Activated CD4-positive, alpha-beta T cell treated with anti-CD3 and anti-CD28 coated beads, Interleukin-2, amount 50 U/mL, for 16 hours (primary cell): ENCODE measurements around the gene ESPN.
A peak's percentile ranks its signal among the peaks of the same experiment; 100 is the strongest.
"Not testable (repeated sequence)": the region's sequence is repeated elsewhere in the genome, so short reads cannot be mapped to it uniquely, and the experiment has no call there.

Experiments used
- DNase-seq: peaks from one replicate; pipeline ENCODE4 v3.0.0-alpha.2; 2020

The ESPN gene

DNA sequence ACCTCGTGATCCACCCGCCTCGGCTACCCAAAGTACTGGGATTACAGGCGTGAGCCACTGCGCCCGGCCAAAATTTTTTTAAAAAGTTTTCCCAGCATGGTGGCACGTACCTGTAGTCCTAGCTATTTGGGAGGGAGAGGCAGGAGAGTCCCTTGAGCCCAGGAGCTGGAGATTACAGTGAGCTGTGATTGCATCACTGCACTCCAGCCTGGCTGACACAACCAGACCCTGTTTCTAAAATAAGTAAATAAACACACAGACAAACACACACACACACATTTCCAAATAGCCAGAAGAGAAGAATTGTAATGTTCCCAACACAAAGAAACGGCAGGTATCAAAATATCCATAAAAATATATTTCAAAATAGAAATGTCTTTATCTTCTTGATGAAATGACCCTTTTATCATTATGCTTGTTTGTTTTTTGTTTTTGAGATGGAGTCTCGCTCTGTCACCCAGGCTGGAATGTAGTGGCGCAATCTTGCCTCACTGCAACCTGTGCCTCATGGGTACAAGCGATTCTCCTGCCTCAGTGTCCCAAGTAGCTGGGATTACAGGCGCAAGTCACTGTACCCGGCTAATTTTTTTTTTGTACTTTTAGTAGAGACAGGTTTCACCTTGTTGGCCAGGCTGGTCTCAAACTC lies 14.2 kb upstream of the ESPN start:
- DNase-seq = no peak

DNA sequence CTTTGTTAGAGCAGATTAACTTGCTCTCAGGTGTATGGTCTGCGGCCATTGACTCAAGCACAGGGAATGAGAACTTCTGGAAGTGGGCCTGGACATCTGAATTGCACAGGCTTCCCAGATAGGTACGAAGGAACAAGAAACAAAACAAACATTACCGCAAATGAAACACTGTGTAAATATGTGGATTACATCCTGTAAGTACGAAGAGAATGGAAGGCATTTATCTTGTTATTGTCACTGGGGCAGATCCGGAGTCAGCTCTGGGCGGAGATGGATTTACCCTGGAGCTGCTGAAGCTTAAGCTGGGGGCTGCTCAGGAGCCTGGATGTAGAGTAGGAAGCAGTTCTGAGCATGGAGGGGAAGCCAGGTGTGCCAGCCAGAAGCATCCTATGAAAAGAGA lies 11.7 kb upstream of the ESPN start:
- no peak for DNase-seq

DNA sequence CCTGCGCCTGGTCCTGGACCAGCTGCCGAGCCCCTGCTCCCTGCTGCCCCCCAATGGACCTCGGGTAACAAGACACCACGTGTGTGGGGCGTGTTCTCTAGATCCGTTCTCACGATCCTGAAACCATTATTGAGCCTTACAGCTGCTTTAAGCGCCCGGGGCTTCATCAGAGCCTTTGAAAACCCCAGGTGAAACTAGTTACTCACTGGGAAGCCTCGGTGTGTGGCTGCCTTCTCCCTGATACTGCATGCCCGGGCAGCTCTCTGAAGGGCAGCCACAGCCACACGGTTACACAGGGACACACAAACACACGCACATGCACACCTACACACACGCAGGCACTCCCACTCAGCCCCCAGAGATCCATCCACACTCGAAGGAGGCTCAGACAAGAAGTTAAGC lies 10.1 kb upstream of the ESPN start:
- DNase-seq = peak; percentile 53

DNA sequence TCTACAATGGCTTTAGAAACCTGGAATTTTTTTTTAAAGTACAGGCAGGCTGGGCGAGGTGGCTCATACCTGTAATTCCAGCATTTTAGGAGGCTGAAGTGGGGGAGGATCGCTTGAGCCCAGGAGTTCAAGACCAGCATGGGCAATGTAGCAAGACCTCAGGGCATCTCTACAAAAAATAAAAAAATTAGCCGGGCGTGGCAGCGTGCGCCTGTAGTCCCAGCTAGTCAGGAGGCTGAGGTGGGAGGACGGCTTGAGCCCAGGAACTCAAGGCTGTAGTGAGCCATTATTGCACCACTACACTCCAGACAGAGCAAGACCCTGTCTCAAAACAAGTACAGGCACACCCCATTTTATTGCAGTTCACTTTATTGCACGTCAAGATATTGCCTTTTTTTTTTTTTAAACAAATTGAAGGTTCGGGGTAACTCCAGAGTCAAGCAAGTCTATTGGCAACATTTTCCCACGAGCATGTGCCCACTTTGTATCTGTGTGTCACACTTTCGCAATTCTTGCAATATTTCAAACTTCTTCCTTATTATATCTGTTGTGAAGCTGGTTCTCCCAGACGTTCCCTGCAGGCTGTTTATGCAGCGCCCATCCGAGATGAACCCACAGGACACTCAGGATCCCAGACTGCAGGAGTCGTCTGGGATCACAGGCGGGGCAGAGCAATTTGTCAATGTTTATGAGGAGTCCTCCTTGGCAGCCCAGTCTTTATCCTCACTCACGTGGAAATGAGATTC lies 9.5 kb upstream of the ESPN start:
- no peak for DNase-seq

DNA sequence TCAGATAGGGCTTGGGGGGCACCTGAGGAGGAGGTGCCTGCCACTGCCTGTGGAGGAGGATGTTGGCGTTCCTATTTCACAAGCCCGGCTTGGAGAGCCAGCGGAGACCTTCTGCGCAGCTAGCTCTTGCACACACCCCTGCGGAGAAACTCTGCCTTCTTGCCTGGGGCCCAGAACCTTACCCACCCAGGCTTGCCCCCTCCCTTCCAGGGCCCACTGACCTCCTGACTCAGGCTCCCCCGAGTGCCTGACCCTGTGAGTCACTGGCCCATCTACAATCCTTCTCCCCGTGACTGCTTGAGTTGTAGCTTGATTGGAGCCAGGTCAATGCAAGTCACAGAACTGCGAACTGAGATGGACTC lies 8.3 kb upstream of the ESPN start:
- DNase-seq = no peak

DNA sequence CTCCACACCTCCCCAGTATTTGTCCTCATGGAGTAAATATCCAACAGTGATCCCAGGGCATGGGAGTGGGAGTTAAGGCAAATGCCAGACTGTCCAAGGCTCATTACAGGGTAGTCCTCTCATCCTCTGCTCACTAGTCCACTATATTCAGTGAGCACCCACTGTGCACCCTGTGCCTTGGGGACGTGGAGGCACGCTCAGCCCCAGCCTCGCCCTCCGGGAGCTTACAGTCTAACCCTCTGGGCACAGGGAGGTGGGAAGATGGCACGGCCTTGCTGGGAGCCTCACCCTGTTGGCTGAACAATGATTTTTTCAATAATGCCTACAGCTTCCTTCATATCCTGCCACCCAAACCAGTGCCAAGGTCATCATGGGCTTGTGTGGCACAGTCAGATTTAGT lies 7.7 kb upstream of the ESPN start:
- no peak for DNase-seq

DNA sequence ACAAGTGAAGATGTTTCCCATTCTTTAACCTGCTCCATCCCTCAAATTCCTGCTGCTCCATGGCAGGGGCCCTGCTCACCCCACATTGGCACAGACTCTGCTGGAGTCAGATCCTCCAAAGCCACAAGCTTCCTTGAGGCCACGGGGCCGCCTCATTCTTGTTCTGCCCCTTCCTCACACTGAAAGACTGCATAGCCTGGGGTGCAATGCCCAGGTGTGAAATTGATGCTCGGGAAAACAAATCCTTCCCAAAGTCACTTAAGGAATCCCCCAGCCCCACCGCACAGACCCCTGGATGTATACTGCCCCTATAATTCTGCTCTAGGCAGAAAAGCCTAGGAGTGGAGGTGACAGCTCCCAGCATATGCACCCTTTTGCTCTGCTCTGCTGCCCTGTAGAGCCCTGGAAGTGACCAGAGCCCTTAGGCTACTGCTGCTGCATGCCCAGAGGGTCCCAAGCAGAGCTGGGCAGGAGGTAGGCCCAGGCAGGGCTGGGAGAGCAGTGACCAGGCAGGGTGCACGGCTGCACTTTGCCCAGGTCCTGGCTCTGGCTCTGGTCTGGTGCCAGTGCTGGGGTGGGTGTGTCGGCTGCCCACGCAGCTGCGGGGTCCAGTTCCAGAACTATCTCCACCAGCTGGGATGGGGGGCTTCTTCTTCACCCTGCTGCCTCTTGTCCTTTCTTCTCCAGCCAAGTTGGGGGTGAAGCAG lies 6.5 kb upstream of the ESPN start:
- no peak for DNase-seq

DNA sequence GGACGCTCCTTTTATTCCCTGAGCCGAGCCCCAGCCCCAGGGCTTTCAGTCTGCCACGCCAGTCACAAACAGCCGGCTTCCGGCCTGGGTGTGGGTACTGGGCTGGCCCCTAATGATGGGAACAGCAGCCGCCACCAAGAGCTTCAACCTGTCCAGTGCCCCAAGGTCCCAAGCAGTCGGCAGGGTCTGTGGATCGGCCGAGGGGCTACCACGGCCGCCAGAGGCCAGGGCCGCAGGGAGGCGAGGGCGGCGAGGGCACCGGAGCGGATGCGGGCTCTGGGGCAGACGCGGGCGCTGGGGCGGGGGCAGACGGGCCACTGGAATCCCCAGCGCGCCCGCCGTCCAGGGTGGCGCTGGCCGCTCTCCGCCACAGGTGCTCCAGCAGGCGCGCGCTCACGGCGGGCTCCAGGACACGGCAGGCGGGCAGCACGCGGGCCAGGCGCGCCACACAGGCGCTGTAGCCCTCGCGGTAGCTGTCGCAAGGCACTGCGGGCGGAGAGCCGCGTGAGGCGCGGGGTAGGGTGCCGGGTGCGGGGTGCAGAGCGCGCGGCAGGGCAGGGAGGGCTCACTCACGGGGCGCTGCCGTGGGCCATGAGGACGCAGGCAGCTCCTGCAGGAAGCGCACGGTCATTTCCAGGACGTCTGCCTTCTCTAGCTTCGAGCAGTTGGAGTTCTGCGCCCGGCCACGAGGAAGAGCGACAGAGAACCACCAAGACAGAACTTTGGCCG lies 5.7 kb upstream of the ESPN start:
- no peak for DNase-seq

DNA sequence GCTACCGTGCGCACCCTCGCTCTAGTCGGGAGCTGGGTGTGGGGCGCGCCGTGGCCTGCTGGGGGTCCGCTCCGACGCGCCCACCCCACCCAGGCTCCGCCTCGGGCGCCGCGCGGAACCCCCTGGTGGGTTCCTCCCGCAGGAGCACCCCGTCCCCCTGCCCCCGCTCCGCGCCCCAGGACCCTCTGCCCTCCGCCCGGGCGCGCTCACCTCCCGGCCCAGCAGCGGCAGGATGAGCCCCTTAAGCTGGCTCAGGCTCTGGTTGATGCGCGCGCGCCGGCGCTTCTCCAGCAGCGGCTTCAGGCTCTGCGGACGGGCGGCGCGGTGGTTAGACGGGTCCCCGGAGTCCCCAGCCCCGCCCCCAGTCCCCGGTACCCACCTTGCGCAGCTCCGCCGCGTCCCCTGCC lies 5.2 kb upstream of the ESPN start:
- no peak for DNase-seq

DNA sequence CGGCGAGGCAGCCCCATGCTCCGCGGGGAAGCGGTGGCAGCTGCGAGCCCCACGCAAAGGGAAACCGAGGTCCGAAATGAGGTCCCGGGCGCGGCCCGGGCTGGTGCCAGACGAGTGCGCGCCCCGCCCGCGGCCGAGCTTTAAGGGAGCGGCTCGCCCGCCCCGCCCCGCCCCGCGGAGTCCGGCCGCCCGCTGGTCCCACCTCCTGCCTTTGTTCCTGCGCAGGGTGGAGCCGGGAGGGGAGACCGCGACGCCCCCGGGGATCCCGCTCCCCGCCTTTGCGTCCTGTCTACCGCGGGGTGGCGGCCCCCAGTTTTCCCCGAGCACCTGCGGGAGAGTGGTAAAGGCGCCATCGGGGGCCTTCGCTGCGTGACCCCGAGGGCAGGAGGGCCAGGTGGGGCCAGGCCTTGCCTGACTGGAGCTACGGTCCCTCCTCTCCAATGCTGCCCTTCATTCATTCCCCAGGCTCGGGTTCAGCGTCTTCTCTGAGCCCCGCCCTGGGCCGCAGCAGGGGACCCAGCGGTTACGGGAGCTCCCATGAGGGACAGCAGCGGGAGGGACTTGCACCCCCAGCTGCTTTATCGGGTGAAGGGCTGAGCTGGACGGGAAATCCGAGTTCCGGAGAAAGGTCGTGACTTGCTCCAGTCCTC lies 4.6 kb upstream of the ESPN start, which contains the start of gene HES2:
TSS of gene HES2 (minus strand) at position 116 of the 650 bp plus-strand sequence. CDS start at position 17, 99 bp downstream.
- DNase-seq = no peak

DNA sequence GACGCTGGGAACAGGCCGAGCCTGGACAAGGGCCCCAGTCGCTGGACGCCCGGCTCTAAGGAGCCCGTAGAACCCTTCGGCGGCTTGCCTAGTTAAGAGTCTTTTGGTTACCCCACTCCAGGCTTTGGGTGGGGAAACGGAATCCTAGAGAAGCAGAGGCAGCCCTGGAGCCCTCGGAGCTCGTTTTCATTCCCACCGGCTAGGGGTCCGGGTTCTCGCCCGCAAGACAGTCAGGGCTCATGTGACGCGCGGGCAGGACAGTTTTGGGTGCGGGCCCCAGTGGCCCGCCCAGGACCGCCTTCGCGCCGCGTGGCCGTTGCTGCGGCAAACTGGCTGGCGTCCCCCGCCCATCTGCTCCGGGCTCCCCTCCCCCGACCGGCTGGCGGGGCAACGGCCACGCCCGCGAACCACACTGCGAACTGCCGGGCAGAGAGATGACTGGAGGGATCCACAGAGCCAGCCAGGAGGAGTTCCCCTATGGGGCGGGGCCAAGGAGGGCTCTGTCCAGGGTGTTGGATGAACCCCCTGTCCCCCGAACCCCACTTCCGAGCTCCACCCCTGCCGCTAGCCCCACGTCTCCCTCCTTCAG lies 4.0 kb upstream of the ESPN start:
- DNase-seq = peak; percentile 15

DNA sequence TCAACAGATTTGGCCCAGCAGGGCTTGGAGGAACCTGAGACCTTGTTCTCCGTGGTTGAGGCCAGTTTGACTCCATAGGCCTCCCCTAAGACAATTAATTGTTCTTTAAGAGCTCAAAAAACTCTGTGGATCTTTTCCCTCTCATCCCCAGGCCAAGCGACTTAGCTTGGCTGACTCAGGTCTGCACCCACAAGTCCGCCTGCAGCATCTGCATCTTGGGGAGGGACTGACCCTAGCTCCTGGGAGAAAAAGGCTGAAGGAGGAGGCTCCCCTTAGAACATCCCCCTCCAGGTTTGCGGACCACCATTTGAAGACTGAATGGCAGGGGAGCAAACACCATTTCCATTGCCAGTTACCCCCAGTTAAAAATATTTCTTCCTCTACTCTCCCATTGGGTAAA lies 3.3 kb upstream of the ESPN start:
- DNase-seq = no peak

DNA sequence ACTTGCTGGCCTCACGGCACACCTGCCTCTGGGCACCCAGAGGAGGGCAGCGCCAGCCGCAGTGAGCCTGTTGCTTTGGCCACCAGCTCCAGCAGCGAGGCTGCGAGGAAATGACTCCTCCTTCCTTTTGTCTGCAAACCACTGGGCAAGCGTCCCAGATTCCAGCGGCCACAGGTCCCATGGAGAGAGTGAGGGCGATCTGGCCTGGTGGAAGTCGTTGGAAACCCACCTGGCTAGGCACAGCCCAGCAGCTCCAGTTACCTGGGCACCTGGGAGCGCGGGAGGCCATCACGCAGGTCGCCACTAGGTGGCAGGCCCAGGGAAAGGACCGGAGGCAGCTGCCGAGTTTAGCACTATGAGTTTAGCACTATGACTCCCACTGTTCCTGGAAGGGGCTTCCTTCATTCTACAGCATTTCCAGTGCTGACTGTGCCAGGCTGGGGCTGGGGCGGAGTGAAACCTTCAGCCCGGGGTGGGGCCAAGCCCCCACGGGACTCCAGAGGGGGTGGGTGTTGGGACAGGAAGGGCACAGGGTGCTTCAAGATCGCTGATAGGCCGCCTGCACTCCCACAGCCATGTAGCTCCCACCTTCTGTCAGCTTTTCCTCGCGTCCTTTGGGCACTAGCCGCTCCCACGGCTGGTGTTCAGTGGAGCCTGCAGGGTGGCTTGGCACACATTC lies 1.1 kb upstream of the ESPN start:
- DNase-seq = peak; percentile 67

DNA sequence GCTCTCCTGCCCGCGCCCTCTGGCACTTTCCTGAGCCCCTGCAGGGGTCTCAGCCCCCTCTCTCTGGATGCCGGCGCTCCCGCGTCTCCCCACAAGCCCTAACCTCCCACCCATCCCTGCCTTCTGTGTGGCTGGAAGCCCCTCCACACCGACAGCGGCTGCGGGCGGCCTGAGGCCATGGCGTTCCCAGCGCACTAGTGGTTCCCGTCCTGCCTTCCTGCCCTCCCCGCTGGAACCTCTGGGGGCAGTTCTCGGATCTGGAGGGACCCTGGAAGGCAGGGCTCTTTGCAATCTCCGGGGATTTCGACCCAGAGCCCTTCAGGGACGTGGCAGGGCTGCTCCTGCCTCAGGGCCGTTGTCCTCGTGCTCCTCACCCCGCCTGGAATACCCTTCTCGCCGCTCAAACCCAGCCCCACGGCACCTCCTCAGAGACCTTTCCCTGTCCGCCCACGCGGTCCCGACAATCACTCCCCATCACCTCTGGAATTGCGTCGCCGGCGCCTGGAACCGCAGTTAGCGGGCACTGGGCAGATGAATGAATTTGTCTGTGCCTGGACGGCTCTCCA lies 493 bp upstream of the ESPN start:
- DNase-seq = no peak

DNA sequence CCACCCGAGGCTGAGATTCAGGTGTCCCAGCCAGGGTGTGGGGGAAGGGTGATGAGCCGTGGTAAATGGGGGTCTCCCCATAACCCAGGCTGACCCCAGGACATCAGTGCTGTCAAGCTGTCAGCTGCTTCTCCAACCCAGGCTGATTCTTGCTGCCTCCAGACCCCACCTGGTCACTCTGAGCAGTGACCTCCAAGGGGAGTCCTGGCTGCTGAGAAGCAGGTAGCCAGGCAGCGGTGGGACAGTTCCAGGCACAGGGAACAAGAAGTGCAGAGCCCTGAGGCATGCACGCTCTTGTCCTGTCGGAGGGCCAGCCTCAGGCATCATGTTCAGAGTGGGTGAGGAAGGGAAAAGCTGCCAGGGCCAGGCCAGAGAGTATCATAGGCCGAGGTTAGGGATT lies 1.1 kb downstream of the ESPN start:
- no peak for DNase-seq

DNA sequence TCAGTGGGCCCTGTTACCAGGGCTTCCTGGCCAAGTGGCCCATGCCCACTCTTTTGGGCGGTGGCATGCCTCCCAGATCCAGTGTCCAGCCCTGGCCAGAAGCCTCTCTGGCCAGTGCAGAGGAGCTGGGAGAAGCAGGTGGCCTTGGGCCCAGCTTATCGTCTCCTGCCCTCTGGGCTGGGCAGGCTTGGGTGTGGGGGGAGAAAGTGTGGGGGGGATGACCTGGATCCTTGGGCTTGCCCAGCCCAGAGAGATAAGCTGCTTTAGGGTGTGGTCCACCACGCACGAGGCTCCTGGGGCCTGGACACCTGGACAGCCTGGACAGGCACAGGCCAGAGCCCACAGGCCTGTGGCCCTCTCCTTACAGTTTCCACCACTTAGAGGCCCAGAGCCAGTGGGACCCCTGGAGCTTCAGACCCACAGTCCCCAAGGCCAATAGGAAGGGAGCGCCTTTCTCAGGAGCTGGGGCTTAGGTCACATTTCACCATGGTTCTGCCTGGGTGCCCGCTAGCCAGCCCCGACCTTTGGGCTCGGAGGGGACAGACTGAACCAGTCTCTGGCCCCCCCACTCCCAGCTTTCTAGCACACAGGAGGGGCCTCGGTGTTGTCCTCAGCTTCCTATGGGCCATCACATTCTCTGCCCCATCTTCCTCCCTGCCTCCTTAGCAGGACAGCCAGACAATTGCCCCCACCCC lies 1.8 kb downstream of the ESPN start:
- no peak for DNase-seq

DNA sequence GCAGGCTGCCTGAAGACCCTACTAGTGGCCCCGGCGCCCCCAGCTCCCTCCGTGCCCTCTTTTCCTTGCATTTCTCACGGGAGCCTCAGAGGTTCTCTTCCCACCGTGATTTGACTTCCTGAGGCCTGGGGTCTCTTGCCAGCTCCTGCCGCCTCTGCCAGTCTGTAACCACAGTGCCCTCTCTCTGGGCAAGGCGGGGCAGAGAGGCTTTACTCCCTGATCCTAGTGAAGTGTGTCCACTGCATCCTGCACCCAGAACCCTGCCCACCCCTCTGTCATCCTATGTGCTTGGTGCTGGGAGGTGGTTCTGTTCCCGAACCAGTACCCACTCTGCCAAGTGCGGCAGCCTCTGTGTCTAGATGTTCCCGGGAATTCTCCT lies 2.4 kb downstream of the ESPN start:
- DNase-seq = no peak

DNA sequence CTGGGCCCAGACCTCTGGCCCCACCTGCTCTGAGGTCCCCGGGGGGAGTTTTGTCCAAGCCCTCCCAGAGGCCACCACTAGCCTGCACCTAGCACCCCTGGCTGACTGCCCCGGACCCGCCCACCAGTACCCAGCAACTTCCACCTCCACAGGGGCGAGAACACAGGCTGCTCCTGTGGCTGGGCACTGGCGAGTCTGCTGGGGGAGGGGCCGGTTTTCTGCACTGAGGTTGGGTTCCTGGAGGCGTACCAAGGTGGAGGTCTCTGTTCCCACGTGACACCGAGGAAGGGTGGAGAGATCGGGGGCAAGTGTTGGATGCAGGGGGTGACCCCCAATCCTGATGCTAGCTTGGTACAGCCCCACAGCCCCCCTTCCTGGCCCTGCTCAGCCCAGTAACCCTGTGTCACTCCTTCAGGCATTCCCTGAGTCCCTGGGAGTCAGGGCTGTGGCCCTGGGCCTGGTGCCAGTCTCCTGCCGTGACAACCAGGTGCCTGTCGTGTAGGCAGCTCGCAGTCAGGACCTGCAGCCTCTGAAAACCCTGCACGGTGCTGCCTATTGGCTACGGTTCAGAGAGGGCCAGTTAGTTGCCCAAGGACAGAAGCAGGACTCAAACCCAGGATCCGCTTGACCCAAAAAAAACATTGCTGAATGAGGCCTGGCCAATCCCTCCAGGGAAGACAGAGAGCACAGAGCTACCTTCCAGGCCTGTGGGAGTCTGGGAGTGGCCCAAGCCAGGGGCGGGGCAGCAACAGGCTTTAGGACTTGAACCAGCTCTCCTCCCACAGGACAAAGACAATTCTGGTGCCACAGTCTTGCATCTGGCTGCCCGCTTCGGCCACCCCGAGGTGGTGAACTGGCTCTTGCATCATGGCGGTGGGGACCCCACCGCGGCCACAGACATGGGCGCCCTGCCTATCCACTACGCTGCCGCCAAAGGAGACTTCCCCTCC lies 3.1 kb downstream of the ESPN start:
- DNase-seq = no peak

DNA sequence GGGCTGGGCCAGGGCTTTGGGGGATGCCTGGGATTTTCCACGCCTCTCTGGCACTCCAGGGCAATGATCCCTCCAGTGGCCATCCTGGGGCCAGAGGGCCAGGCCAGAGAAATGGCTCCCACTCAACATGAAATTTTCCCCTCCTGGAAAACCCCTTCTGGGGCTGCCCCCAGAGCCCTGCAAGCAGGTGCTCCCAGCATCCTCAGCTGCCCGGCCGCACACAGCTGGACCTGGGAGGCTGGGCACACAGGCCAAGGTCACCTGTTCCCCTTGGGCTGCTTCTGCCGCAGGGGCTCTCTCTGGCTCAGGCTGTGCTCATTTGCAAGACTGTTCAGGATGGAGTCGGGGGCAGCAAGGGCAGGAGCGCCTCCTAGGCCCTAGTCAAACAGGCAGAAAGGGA lies 3.9 kb downstream of the ESPN start:
- DNase-seq = not testable (repeated sequence)
